RWPE2 (cell line): ENCODE data around the gene NTPCR.

ENCODE experiments used
- ATAC-seq: fragments of 200-7000 bp; cut with Tn5 transposase; 3 replicates; pipeline ENCODE4 v1.9.1; 2021; ENCODE audit warnings: low read depth
- DNase-seq: peaks from one replicate; pipeline ENCODE4 v3.0.0-alpha.2; 2020; ENCODE audit warnings: low spot score
- H3K27ac ChIP-seq: fragments of 450-650 bp; 2 replicates; pipeline ENCODE4 v1.5.1; 2017; ENCODE audit warnings: mild to moderate bottlenecking; ENCODE audit not compliant: poor library complexity, severe bottlenecking
- H3K27me3 ChIP-seq: fragments of 250-450 bp; sonication (Bioruptor Pico); 2 replicates; pipeline ENCODE4 v1.5.1; 2021; ENCODE audit warnings: mild to moderate bottlenecking, moderate library complexity; ENCODE audit not compliant: insufficient read depth, poor library complexity, severe bottlenecking
- H3K36me3 ChIP-seq: fragments of 250-450 bp; sonication (Bioruptor Pico); 2 replicates; pipeline ENCODE4 v1.5.1; 2020; ENCODE audit warnings: low read depth, mild to moderate bottlenecking, moderate library complexity
- H3K4me1 ChIP-seq: fragments of 250-450 bp; sonication (Bioruptor Pico); 2 replicates; pipeline ENCODE4 v1.5.1; 2021; ENCODE audit warnings: mild to moderate bottlenecking, moderate library complexity; ENCODE audit not compliant: insufficient read depth, poor library complexity, severe bottlenecking
- H3K4me3 ChIP-seq: fragments of 250-450 bp; sonication (Bioruptor Pico); 2 replicates; pipeline ENCODE4 v1.5.1; 2021; ENCODE audit warnings: mild to moderate bottlenecking, moderate library complexity; ENCODE audit not compliant: severe bottlenecking
- H3K9me3 ChIP-seq: fragments of 250-450 bp; sonication (Bioruptor Pico); 2 replicates; pipeline ENCODE4 v1.5.1; 2021; ENCODE audit warnings: mild to moderate bottlenecking, moderate library complexity; ENCODE audit not compliant: severe bottlenecking
- CTCF ChIP-seq: fragments of 450-650 bp; IDR thresholded peaks from one replicate; pipeline ENCODE4 v1.5.1; 2017; ENCODE audit warnings: mild to moderate bottlenecking, moderate library complexity; ENCODE audit not compliant: poor library complexity, severe bottlenecking

The NTPCR gene

GRCh38 chr1:232917053-232917452 is 33.4 kb upstream of the NTPCR start:
- H3K27me3 ChIP-seq: no peaks in the 10 kb centered on the region
- H3K9me3 ChIP-seq: no peaks in the 10 kb centered on the region
- TF ChIP-seq CTCF: no peak

GRCh38 chr1:232921381-232921780 is 29.0 kb upstream of the NTPCR start:
- ATAC-seq (no peak), DNase-seq (no peak)
- peaks cover 6% of the 10 kb centered on the region for H3K4me1 ChIP-seq
- H3K27me3 ChIP-seq: no peaks in the 10 kb centered on the region
- H3K9me3 ChIP-seq: no peaks in the 10 kb centered on the region
- no peak overlapping the region for H3K4me3 ChIP-seq
- no peak overlapping the region for H3K27ac ChIP-seq
- TF ChIP-seq CTCF: no peak
- no peaks in the 10 kb centered on the region for H3K36me3 ChIP-seq

More at GRCh38 chr1:232917053-232917452, 33.4 kb upstream of the NTPCR start:
- ATAC-seq (no peak), DNase-seq (no peak)
- Histone ChIP-seq H3K27ac (no peak overlapping the region), H3K36me3 (no peaks in the 10 kb centered on the region), H3K4me3 (no peak overlapping the region), H3K4me1 (peaks cover 6% of the 10 kb centered on the region)

GRCh38 chr1:232922485-232922884 is 27.9 kb upstream of the NTPCR start:
- H3K4me1 ChIP-seq: peaks cover 6% of the 10 kb centered on the region
- H3K9me3 ChIP-seq: no peaks in the 10 kb centered on the region
- DNase-seq (no peak), ATAC-seq (no peak)
- no peaks in the 10 kb centered on the region for H3K27me3 ChIP-seq
- no peak overlapping the region for H3K27ac ChIP-seq
- H3K36me3 ChIP-seq: no peaks in the 10 kb centered on the region
- no peak overlapping the region for H3K4me3 ChIP-seq
- TF ChIP-seq CTCF: no peak

- Histone ChIP-seq H3K36me3 (no peaks in the 10 kb centered on the region), H3K9me3 (no peaks in the 10 kb centered on the region), H3K4me1 (peaks cover 6% of the 10 kb centered on the region), H3K27ac (no peak overlapping the region), H3K4me3 (no peak overlapping the region), H3K27me3 (no peaks in the 10 kb centered on the region)
- ATAC-seq (no peak), DNase-seq (no peak)
- no peak for TF ChIP-seq CTCF
Observed at GRCh38 chr1:232923739-232924386, 26.5 kb upstream of the NTPCR start.

- Histone ChIP-seq H3K4me3 (no peak overlapping the region), H3K27me3 (no peaks in the 10 kb centered on the region), H3K9me3 (no peaks in the 10 kb centered on the region), H3K36me3 (no peaks in the 10 kb centered on the region), H3K27ac (no peak overlapping the region), H3K4me1 (peaks cover 3% of the 10 kb centered on the region)
- DNase-seq (no peak), ATAC-seq (no peak)
- no peak for TF ChIP-seq CTCF
Observed at GRCh38 chr1:232924874-232925273, 25.5 kb upstream of the NTPCR start.
